AG04450 (cell line): Measurements from ENCODE around the gene DPP6. TPM values are rescaled to one million over a fixed set of nuclear protein-coding genes. Genes with fewer than 3 reads are reported as not detected.

Experiments used
- CTCF ChIA-PET: fragments of 300-600, 350-600 bp; formaldehyde crosslinking; extraction: SDS; loops from one replicate; lab custom pipeline; 2022; ENCODE audit warnings: antibody characterized with exemption, inconsistent platforms; lab: Charles Lee
- POLR2A ChIA-PET: fragments of 350-600 bp; formaldehyde crosslinking; extraction: SDS; loops from one replicate; lab custom pipeline; 2021; ENCODE audit warnings: antibody characterized with exemption, inconsistent platforms; lab: Yijun Ruan, JAX
- DNase-seq: peaks from one replicate; pipeline ENCODE4 v3.0.0-alpha.2; 2011; ENCODE audit warnings: low read depth, low spot score
- H3K27ac ChIP-seq: one replicate; pipeline ENCODE4 v1.5.1; 2012; ENCODE audit warnings: low read depth, low read length, control low read depth
- H3K27me3 ChIP-seq: one replicate; pipeline ENCODE4 v1.6.0; 2012; ENCODE audit warnings: low read length; ENCODE audit not compliant: control insufficient read depth, insufficient read depth
- H3K4me3 ChIP-seq: 2 replicates; pipeline ENCODE4 v1.5.1; 2011; ENCODE audit warnings: mild to moderate bottlenecking, low read depth, low read length, control low read depth
- H3K9me3 ChIP-seq: 2 replicates; pipeline ENCODE4 v1.5.1; 2012; ENCODE audit warnings: low read length; ENCODE audit not compliant: control insufficient read depth, insufficient read depth
- polyA plus RNA-seq: library from polyadenylated mRNA; depleted of rRNA; stranded (reverse); fragments of >200 nt; gene quantifications from 2 replicates; pipeline ENCODE4 v1.2.3, GENCODE V29; 2011
- TF ChIP-seq, protein P1 (sequence below): IDR thresholded peaks from 2 replicates; pipeline ENCODE4 v1.5.1; 2011; ENCODE audit warnings: low read depth, low read length, control low read depth, inconsistent platforms

The DPP6 gene
- polyA plus RNA-seq, 1 experiment = not detected

GRCh38 chr7:154871928-154872750 lies 819.9 kb downstream of the DPP6 start:
- POLR2A ChIA-PET = no interaction called here

GRCh38 chr7:154872811-154873499 lies 820.8 kb downstream of the DPP6 start:
- ChIA-PET CTCF (no interaction called here), POLR2A (no interaction called here)
- Histone ChIP-seq H3K27ac (no peak overlapping the region), H3K9me3 (peaks cover 88% of the 10 kb centered on the region), H3K27me3 (no peaks in the 10 kb centered on the region), H3K4me3 (no peak overlapping the region)
- TF ChIP-seq, protein P1, sequence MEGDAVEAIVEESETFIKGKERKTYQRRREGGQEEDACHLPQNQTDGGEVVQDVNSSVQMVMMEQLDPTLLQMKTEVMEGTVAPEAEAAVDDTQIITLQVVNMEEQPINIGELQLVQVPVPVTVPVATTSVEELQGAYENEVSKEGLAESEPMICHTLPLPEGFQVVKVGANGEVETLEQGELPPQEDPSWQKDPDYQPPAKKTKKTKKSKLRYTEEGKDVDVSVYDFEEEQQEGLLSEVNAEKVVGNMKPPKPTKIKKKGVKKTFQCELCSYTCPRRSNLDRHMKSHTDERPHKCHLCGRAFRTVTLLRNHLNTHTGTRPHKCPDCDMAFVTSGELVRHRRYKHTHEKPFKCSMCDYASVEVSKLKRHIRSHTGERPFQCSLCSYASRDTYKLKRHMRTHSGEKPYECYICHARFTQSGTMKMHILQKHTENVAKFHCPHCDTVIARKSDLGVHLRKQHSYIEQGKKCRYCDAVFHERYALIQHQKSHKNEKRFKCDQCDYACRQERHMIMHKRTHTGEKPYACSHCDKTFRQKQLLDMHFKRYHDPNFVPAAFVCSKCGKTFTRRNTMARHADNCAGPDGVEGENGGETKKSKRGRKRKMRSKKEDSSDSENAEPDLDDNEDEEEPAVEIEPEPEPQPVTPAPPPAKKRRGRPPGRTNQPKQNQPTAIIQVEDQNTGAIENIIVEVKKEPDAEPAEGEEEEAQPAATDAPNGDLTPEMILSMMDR = no peak
- DNase-seq = no peak

More at GRCh38 chr7:154871928-154872750, 819.9 kb downstream of the DPP6 start:
- H3K27me3 ChIP-seq = no peaks in the 10 kb centered on the region
- CTCF ChIA-PET = no interaction called here
- no peak overlapping the region for H3K4me3 ChIP-seq
- TF ChIP-seq, protein P1 = no peak
- no peak for DNase-seq
- H3K9me3 ChIP-seq = peaks cover 83% of the 10 kb centered on the region
- no peak overlapping the region for H3K27ac ChIP-seq

GRCh38 chr7:154873500-154874121 lies 821.4 kb downstream of the DPP6 start:
- Histone ChIP-seq H3K27me3 (no peaks in the 10 kb centered on the region), H3K4me3 (no peak overlapping the region), H3K27ac (no peak overlapping the region), H3K9me3 (peaks cover 88% of the 10 kb centered on the region)
- TF ChIP-seq, protein P1 = no peak
- ChIA-PET CTCF (no interaction called here), POLR2A (no interaction called here)
- no peak for DNase-seq

DNA sequence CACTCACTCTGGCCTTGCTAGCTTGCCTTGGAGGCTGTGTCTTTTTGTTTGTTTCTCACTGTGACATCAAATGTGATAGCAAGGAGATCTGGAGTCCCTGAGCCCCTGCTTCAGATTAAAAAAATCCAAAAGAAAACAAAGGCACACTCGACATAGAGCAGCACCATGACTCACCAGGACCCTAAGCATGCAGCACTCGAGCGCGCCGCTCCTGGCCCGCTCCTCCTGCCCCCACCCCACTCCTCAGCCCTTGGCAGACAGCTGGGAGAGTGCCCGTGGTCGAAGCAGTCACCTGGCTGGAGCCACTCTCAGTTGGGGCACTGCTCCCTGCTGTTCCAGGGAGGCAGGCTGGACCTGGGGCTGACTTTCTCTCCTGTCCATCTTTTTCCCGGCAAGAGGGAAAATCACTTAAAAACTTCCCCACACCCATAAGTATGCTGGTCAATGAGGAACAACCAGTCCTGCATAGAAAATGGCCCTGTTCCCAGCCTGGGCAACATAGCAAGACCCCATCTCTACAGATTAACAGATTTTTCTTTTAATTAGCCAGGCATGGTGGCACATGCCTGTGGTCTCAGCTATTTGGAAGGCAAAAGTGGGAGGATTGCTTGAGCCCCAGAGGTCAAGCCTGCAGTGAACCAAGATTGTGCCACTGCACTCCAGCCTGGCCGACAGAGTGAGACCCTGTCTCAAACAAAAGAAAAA lies 822.4 kb downstream of the DPP6 start:
- DNase-seq = no peak
- H3K9me3 ChIP-seq = peaks cover 84% of the 10 kb centered on the region
- no peaks in the 10 kb centered on the region for H3K27me3 ChIP-seq
- TF ChIP-seq, protein P1 = no peak
- H3K4me3 ChIP-seq = no peak overlapping the region
- no peak overlapping the region for H3K27ac ChIP-seq
- ChIA-PET CTCF (no interaction called here), POLR2A (no interaction called here)
